ENCODE results near the gene MAP3K4.

- TF ChIP-seq CTCF (conservative IDR thresholded peaks at IDR 0.05; ENCODE audit: low read depth, low read length) (no peak), CEBPB (IDR thresholded peaks at IDR 0.05; ENCODE audit: low read depth, low read length) (no peak), POLR2A (IDR thresholded peaks at IDR 0.05; ENCODE audit: low read depth, low read length) (no peak), BHLHE40 (IDR thresholded peaks at IDR 0.05; ENCODE audit: low read depth, low read length) (no peak), ELK1 (IDR thresholded peaks at IDR 0.05; ENCODE audit: borderline replicate concordance, low read depth, low read length) (no peak), SMC3 (IDR thresholded peaks at IDR 0.05; ENCODE audit: low read depth, low read length) (no peak)
Observed at GRCh38 chr6:160971171-160971570, 20.4 kb upstream of the MAP3K4 start.
